ENCODE results near the gene ATP2B2.
A peak's percentile ranks its signal among the peaks of the same experiment; 100 is the strongest.

Gene ATP2B2

GRCh38 chr3:10339376-10339955, 165.9 kb downstream of the ATP2B2 start:
- DNase-seq = no peak

GRCh38 chr3:10338591-10339353, 166.6 kb downstream of the ATP2B2 start:
- no peak for DNase-seq

GRCh38 chr3:10338164-10338470, 167.3 kb downstream of the ATP2B2 start:
- no peak for DNase-seq

GRCh38 chr3:10337323-10338163, 167.8 kb downstream of the ATP2B2 start:
- no peak for DNase-seq

- no peak for DNase-seq
Observed at GRCh38 chr3:10336761-10337160, 168.6 kb downstream of the ATP2B2 start.

- DNase-seq = no peak
Observed at GRCh38 chr3:10335871-10336622, 169.3 kb downstream of the ATP2B2 start.

GRCh38 chr3:10335190-10335738, 170.1 kb downstream of the ATP2B2 start:
- no peak for DNase-seq

GRCh38 chr3:10334459-10334858, 170.9 kb downstream of the ATP2B2 start:
- no peak for DNase-seq

- DNase-seq = no peak
Observed at GRCh38 chr3:10334042-10334441, 171.3 kb downstream of the ATP2B2 start.

- no peak for DNase-seq
Observed at GRCh38 chr3:10333349-10333650, 172.1 kb downstream of the ATP2B2 start.

GRCh38 chr3:10332481-10333348, 172.7 kb downstream of the ATP2B2 start:
- DNase-seq = no peak

GRCh38 chr3:10331320-10331719, 174.1 kb downstream of the ATP2B2 start:
- no peak for DNase-seq

- DNase-seq = no peak
Observed at GRCh38 chr3:10330319-10330718, 175.1 kb downstream of the ATP2B2 start.

- DNase-seq = no peak
Observed at GRCh38 chr3:10329495-10330015, 175.8 kb downstream of the ATP2B2 start.

- DNase-seq = no peak
Observed at GRCh38 chr3:10328460-10329071, 176.8 kb downstream of the ATP2B2 start.

- no peak for DNase-seq
Observed at GRCh38 chr3:10327592-10327991, 177.8 kb downstream of the ATP2B2 start.

GRCh38 chr3:10322352-10322710, 183.1 kb downstream of the ATP2B2 start:
- DNase-seq = no peak

GRCh38 chr3:10321630-10322351, 183.6 kb downstream of the ATP2B2 start:
- no peak for DNase-seq

- DNase-seq = no peak
Observed at GRCh38 chr3:10320320-10320677, 185.1 kb downstream of the ATP2B2 start.

- peak; percentile 3 for DNase-seq
Observed at GRCh38 chr3:10319804-10320203, 185.6 kb downstream of the ATP2B2 start.

GRCh38 chr3:10319251-10319650, 186.1 kb downstream of the ATP2B2 start:
- peak; percentile 11 for DNase-seq

Measured in femur (tissue), 1 donor.